Left ventricle myocardium superior (tissue), 1 donor: ENCODE data around the gene MEP1B. TPM values are rescaled to one million over a fixed set of nuclear protein-coding genes. Genes with fewer than 3 reads are reported as not detected.
A peak's percentile ranks its signal among the peaks of the same experiment; 100 is the strongest.
"Not testable (repeated sequence)": the region's sequence is repeated elsewhere in the genome, so short reads cannot be mapped to it uniquely, and the experiment has no call there.

Source experiments
- ATAC-seq: fragments of 200-7000 bp; cut with Tn5 transposase; one replicate; pipeline ENCODE4 v1.9.1; 2020; ENCODE audit warnings: mild to moderate bottlenecking, moderate library complexity
- DNase-seq: peaks from one replicate; pipeline ENCODE4 v3.0.0-alpha.2; 2020
- intact Hi-C: fragments of 100-400 bp; cut with micrococcal nuclease; formaldehyde crosslinking; loops from one replicate; pipeline ENCODE4 v1.11.0; 2022
- long read RNA-seq: library from polyadenylated mRNA; unstranded; transcript quantifications from one replicate; pipeline ENCODE4 v2.0.0, GENCODE V29; 2021
- total RNA-seq: library from RNA; stranded (reverse); fragmentation: NEBNext Ultra II Directional; extraction: Animal tissue kit (Norgen Biotek cat#: 25700); gene quantifications from one replicate; pipeline ENCODE4 v1.2.1, GENCODE V29; 2021
- donor health status: DM: no; HTN: yes; CAD: no; lungs with severe emphysema.

The MEP1B gene
- total RNA-seq, result not detected
- long read RNA-seq, result 0 reads

DNA sequence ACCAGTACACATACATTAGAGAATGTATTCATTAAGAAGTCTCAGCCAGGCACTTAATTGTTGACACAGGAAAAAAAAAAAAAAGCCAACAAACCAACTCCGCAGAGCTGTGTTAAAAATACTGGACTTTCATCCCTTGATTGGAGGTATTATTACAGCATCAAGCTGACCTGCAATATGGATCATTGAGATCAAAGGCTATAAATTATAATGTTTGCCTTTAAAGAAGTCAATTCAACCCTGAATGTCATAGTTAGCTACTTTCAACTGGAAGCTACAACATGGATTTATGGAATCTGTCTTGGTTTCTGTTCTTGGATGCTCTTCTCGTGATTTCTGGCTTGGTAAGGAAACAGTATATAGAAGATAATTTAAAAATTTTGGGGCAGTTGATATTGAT lies at the start of gene MEP1B:
Gene MEP1B (plus strand): TSS at position 250 of the 400 bp plus-strand sequence. CDS start 32 bp downstream, at position 282.
- ATAC-seq, result no peak
- no peak for DNase-seq
- intact Hi-C loops, result no loop called here

- ATAC-seq (no peak), DNase-seq (no peak)
- intact Hi-C loops, result no loop called here
These were observed 41.5 kb upstream of the MEP1B start for GRCh38 chr18:32148185-32148870.

- DNase-seq (no peak), ATAC-seq (no peak)
- intact Hi-C loops, result no loop called here
These were observed 37.0 kb upstream of the MEP1B start for GRCh38 chr18:32152705-32153448.

DNA sequence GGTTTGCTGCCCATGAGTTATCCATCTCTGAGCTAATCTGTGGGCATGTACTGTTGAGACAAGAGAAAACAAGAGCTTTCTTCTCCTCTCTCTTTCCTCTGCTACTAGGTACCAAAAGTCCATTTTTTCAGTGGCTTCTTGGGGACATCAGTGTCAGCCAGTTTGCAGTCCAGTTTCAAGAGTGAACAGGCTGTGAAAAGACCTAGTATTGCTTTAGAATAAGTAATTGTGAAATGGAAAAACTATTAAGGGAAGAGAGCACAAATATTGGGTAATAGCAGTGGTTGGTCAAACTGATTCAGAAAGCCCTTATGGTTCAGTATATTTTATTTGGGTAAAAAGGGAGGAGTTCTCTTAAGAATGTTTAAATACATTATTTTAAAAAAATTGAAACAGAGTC lies 33.0 kb upstream of the MEP1B start:
- no peak for ATAC-seq
- intact Hi-C loops, result loop anchor here (2.0 kb wide), 1 partner anchor 396 kb away; no protein-coding TSS in a partner anchor

GRCh38 chr18:32157580-32157979 lies 32.3 kb upstream of the MEP1B start:
- intact Hi-C loops, result loop anchor here (2.0 kb wide), 1 partner anchor 395 kb away; no protein-coding TSS in a partner anchor

More for the DNA sequence above, 33.0 kb upstream of the MEP1B start:
- no peak for DNase-seq

GRCh38 chr18:32158108-32158624 lies 31.7 kb upstream of the MEP1B start:
- ATAC-seq, result peak; percentile 98
- peak; percentile 72 for DNase-seq
- intact Hi-C loops, result no loop called here

More at GRCh38 chr18:32157580-32157979, 32.3 kb upstream of the MEP1B start:
- DNase-seq (no peak), ATAC-seq (no peak)

DNA sequence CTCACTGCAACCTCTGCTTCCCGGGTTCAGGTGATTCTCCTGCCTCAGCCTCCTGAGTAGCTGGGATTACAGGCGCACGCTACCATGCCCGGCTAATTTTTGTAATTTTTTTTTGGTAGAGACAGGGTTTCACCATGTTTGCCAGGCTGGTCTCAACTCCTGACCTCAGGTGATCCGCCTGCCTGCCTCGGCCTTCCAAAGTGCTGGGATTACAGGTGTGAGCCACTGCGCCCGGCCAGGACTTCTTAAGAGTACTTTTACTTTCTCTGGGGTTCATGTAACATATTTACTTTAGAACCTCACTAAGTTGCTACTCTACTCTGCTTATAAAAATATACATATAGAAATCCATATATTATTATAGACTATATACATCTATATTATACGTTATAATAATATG lies 31.2 kb upstream of the MEP1B start:
- intact Hi-C loops, ATAC-seq, DNase-seq: not testable (repeated sequence)

GRCh38 chr18:32160547-32160946 lies 29.3 kb upstream of the MEP1B start:
- ATAC-seq, result no peak
- DNase-seq, result no peak
- intact Hi-C loops, result loop anchor here (10.0 kb wide), 1 partner anchor 104 kb away; no protein-coding TSS in a partner anchor

- DNase-seq (no peak), ATAC-seq (no peak)
- intact Hi-C loops, result loop anchor here (10.0 kb wide), 1 partner anchor 97 kb away; no protein-coding TSS in a partner anchor
These were observed 21.7 kb upstream of the MEP1B start for GRCh38 chr18:32167980-32168730.

DNA sequence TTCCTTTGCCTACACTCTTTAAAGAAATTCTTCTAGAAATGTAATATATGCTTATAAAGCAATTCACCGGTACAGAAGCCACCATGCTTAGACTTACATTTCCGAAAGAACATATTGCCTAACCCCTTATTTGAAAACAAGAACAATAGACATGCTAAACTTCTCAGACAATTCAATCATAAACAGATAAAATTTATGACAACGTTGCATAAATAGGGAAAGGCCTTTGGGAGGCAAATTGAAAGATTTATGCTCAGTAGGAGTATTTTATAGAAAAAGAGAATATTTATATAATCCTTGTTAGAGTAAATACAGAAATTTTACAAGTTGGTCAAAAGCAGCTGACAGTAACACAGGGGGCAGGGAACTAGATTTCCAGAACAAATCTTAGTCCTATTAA lies 16.2 kb upstream of the MEP1B start:
- no peak for DNase-seq
- no peak for ATAC-seq
- intact Hi-C loops, result no loop called here

GRCh38 chr18:32174719-32175118 lies 15.1 kb upstream of the MEP1B start:
- intact Hi-C loops, result no loop called here
- ATAC-seq (no peak), DNase-seq (no peak)

GRCh38 chr18:32175265-32175664 lies 14.6 kb upstream of the MEP1B start:
- ATAC-seq (peak; percentile 70), DNase-seq (no peak)
- intact Hi-C loops, result no loop called here

- intact Hi-C loops, DNase-seq, ATAC-seq: not testable (repeated sequence)
These were observed 13.1 kb upstream of the MEP1B start for GRCh38 chr18:32176745-32177144.

DNA sequence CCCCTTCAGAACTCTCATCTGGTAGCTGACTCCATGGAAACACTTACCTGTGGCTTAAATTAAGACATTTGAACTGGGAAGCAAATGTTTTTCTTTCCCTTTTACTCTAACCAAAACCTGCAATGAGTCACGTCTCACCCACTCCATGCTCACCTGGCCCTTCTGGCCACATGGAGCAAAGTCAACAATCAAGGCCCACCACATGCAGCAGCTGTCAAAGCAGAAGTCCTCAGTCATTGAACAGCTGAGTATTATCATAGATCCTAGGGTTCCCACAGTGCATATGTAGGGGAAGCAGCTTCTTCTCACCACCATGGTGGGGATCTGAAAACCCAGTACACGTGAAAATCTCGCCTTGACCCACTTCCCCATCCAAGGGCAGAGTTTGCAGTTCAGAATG lies 12.3 kb upstream of the MEP1B start:
- intact Hi-C loops, result no loop called here
- ATAC-seq (no peak), DNase-seq (no peak)

- ATAC-seq, result no peak
- intact Hi-C loops, result no loop called here
These were observed 6.3 kb upstream of the MEP1B start for GRCh38 chr18:32183503-32183902.

DNA sequence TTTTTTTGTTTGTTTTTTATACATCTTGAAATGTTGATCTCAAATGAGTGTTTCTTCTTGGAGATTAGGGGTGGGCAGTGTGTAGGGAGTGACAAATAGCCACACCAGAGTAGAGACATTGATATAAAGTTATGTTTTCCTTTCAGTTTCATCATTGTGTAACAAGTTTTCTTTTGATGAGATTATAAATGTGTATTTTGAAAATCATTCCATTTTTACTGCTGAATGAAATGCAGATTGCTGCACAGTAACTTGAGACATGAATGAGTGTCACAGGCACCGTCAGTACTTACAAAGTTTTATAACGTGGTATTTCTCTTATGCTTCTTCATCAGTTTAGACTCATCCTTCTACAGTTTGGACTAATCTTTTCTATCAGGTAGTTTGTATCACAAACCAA lies 370 bp downstream of the MEP1B start:
- intact Hi-C loops, result no loop called here
- DNase-seq (no peak), ATAC-seq (no peak)

More at GRCh38 chr18:32183503-32183902, 6.3 kb upstream of the MEP1B start:
- no peak for DNase-seq

GRCh38 chr18:32195881-32196815 lies 6.3 kb downstream of the MEP1B start:
- DNase-seq (no peak), ATAC-seq (no peak)
- intact Hi-C loops, result no loop called here

DNA sequence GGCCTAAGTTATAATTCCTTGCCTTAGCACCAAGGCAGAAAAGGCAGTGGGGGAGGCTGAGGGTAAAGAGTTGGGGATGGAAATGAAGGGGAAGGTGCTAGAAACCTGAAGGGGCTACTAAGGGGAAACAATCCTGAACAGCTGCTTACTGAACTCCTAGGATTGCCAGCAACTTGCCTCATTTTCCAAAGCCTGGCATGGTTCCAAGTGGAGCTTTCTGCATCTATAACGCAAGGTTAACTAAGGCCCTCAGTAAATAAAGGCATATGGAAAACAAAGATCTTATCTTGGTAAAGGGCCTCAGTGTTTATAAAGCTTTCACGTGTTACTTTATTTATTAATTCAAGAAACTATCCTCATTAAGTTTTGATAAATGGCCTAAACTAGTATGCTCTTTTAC lies 10.9 kb downstream of the MEP1B start:
- ATAC-seq, result no peak
- intact Hi-C loops, result no loop called here
- DNase-seq, result no peak
